Activated CD4-positive, alpha-beta T cell treated with anti-CD3 and anti-CD28 coated beads for 48 hours (primary cell): ENCODE data around the gene NPC1L1.
"Not testable (repeated sequence)": the region's sequence is repeated elsewhere in the genome, so short reads cannot be mapped to it uniquely, and the experiment has no call there.

Experiments used
- DNase-seq: peaks from one replicate; pipeline ENCODE4 v3.0.0-alpha.2; 2020

Gene NPC1L1

DNA sequence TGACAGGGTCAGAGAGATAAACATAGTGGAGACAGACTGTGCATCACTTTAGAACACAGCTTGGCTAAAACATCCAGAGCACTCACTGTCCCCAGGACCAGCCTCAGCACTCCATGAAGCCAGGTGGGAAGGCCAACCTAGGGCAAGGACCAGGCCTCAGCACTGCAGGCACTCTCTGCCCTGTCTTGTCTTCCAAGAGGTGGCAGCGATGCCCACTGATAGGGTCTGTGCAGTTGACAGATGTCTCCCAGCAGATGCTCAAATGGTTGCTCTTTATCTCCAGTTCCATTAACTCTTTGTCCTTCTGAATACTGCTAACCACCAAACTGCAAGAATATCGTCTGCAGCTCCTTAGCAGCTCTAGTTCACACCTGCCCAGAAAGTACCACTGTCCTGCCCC is 23.5 kb upstream of the NPC1L1 start:
- DNase-seq: no peak

DNA sequence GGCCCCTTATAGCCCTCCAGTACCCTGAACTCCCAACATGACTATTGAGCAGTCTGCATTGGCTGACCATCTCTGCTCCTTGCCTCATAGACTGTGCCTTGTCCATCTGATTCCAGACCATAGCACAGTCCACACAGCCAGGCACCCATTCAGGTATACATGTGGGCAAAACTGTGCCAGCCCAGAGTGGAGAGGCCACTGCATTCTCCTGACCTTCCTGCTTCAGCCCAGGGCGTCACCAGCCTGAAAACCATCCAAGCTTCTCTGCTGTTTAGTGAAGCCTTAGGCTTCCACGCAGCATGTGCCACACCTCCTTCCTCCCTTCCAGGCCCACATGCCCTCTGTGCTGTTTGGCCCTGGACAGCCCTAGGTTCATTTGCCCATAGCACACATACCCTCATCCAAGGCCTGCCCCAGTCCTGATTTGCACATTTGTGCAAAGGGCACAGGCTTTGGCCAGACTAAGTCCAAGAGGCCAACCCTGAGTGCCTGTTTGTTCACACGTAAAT is 22.1 kb upstream of the NPC1L1 start:
- DNase-seq: no peak

DNA sequence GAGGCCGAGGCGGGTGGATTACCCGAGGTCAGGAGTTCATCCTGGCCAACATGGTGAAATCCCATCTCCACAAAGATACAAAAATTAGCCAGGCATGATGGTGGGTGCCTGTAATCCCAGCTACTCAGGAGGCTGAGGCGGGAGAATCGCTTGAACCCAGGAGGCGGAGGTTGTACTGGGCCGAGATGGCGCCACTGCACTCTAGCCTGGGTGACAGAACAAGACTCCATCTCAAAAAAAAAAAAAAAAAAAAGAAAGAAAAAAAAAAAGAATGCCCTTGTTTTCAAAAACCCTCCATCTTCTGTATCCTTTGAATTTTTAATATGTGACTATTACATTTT is 21.5 kb upstream of the NPC1L1 start:
- DNase-seq: not testable (repeated sequence)

DNA sequence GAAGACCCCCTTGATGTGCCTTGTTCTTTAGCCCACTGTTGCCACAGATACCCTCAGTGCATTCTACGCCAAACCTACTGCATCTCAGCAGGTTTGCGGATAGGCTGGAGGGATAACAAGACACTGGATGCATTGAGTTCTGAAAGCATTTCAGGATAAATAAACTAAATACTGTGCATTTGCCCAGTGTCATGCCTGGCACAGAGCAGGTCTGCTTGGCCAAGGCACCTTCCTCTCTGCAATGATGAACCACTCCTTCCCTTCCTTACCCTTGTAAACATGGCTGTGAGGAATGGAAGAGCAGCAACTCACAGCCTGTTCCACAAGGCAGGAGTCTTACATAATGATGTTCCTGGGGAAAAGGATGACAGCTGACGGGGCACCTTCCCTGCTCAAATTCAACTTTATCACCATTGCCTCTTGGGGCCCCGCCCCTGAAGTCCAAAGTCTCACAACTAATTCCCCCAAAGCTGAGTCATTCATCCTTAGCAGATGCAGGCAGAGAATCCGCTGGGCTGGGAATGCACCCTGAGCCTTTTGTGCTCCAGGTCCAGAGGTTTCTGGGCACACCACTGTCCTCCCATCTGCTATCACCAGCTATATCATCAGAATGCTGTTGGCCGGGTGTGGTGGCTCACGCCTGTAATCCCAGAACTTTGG is 21.0 kb upstream of the NPC1L1 start:
- no peak for DNase-seq

DNA sequence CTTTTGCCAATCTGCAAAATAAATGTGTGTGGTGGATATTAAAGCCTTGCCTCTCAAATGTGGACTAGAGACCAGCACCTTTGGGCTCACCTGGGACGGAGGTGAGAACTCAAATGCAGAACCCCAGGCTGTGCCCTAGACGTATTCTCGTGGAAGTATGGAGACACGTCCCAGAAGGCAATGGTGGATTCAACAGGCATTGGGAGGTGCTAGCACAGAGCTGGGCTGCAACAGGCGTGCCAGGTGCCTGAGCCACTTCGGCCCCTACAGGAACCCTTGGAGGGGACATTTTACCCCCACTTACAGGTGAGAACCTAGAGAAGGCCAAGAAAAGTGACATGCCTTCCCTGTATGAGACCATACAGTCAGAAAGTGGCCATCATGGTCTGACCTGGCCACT is 20.4 kb upstream of the NPC1L1 start:
- DNase-seq: no peak

DNA sequence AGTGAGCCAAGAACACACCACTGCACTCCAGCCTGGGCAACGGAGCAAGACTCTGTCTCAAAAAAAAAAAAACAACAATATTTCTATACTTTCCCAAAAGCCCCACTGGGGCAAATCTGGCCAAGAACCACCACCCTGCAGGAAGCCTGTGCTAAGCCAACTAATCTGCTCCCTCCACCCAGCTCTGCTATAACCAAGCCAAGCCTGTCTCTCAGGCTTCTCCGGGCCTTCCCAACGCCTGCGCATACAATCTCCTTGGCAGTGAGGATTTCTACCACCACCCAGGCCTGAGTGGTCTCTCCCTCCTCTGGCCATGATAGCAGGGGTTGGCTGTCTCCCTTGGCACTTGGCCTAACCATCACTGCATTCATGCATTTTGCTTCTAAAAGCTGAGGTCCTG is 18.4 kb upstream of the NPC1L1 start:
- no peak for DNase-seq

DNA sequence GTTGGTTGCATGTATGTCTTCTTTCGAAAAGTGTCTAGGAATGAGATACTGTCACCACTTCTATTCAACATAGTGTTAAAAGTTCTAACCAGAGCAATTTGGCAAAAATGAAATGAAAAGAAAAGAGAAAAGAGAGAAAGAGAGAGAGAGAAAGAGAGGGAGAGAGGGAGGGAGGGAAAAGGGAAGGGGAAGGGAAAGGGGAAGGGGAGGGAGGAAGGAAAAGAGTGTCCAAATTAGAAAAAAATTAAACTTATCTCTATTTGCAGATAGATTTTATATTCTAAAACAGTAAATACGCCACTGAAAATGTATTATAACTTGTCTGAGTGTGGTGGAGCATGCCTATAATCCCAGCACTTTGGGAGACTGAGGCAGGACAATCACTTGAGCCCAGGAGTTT is 16.4 kb upstream of the NPC1L1 start:
- no peak for DNase-seq

DNA sequence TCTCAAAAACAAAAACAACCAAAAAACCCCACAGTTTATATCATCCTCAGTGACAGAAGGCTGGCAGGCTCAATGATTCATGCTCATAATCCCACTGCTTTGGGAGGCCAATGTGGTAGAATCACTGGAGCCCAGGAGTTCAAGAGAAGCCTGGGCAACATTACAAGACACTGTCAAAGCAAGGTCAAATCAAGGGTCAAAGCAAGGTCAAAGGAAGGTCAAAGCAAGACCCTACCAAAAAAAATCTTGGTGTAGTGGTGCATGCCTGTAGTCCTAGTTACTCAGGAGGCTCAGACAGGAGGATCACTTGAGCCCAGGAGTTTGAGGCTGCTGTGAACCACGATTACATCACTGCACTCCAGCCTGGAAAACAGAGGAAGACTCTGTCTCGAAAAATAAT is 14.2 kb upstream of the NPC1L1 start:
- no peak for DNase-seq

DNA sequence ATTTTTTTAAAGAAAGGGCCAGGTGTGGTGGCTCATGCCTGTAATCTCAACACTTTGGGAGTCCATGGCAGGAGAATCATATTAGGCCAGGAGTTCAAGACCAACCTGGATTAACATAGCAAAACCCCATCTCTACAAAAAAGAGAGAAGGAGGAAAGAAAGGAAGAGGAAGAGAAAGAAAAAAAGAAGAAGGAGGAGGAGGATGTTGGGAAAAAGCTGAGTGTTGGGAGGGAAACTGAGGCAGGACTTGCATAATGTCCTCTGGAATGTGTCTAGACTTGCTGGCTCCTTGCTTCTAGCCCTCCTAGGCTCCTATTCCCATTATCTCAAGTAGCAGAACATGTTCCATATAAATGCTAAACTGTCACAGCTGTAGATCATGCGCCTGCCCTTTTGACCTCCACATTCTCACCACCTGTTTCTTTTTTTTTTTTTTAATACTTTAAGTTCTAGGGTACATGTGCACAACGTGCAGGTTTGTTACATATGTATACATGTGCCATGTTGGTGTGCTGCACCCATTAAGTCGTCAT is 11.4 kb upstream of the NPC1L1 start:
- DNase-seq: not testable (repeated sequence)

DNA sequence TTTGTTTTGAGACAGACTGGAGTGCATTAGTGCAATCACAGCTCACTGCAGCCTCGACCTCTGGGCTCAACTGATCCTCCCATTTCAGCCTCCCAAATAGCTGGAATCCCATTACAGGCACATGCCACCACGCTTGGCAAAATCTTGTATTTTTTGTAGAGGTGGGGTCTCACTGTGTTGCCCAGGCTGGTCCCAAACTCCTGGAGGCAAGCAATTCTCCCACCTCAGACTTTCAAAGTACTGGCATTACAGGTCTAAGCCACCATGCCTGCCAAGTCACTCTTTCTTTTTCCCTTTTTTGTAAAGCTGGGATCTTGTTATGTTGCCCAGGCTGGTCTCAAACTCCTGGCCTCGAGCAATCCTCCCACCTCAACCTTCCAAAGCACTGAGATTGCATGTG is 8.3 kb upstream of the NPC1L1 start:
- no peak for DNase-seq

DNA sequence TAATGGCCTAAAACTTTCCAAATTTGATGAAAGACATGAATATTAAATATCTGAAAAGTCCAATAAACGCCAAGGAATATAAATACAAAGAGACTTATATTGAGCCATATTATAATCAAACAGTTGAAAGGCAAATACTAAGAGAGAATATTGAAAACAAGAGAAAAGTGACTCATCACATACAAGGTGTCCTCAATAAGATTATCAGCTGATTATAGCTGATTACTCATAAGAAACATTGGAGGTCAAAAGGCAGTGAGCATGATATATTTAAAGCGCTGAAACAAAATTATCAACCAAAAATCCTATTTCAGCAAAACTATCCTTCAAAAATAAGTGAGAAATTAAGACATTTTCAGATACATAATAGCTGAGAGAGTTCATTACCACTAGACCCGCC is 7.8 kb upstream of the NPC1L1 start:
- no peak for DNase-seq

DNA sequence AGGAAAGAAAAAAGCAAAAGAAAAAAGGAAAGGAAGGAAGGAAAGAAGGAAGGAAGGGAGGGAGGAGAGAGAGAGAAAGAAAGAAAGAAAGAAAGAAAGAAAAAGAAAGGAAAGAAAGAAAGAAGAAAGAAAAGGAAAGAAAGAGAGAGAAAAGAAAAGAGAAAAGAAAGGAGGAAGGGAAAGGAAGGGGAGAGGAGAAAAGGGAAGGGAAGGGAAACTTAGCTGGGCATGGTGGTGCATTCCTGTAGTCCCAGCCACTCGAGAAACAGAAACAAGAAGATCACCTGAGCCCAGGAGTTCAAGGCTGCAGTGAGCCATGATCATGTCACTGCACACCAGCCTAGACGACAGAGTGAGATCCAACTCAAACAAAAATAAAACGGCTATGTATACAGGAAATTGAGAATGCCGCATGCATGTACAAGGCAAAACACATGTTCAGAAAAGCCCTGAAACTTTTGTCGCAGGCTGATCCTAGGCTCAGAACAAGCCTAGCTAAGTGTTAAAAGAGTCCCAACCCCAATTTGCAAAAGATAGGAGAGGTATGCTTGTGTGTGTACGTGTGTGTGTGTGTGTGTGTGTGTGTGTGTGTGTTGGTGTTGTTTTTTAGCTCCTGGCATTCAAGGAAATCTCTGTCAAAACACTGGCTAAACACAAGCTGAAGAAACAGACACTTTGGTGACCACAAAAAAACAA is 6.6 kb upstream of the NPC1L1 start:
- no peak for DNase-seq

DNA sequence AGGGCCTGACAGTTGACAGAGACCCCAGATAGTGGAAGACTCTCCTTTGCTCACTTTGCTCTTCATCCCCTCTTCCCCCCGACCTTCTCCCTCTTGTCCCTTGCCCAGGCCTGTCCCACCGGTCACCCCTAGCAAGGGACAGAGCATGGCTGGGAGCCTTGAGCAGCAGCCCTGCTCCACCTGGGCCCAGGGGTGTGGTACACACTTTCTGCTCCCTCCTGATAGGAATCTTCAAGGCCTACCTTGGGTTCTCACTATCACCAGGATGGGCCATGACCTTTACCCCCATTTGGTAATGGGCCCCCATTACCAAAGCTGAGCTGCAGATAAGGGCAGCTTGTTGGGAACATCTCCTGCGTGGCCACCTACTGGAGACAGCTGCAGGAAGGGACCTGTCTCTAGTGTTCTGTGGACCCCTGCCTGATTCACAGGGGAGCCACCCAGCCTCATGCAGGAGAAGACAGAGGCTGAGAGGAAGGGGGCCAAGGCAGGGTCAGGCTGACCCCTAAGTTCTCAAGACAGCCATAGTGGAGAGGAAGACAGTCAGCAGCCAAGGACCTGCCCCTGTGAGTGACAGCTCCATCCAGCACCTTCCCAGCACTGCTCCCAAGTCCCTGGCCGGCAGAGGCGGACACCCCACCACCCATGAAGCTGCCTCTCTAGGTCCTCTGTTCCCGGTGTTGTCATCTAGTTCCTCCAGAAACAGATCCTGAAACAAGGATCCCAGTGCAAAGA is 913 bp upstream of the NPC1L1 start:
- DNase-seq: no peak

DNA sequence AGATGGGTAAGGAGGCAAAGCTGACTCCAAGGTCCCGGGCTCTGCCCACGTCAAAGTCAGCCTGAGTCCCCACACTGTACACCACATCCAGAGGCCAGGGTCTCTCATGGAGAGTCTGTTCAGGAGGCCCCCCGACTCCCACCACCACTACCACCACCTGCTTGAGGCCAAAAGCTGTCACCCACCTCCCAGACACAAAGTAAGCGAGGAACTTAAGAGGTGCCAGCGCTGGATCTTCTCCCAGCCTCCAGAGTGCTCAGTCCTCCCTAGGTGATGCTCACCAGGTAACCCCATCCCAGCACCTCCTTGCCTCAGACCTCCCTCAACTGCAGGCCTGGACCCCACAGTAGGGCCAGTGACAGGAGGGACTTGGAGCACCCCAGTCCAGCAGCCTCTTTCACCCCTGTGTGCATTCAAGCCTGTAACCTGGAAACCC is 520 bp downstream of the NPC1L1 start:
- DNase-seq: no peak

DNA sequence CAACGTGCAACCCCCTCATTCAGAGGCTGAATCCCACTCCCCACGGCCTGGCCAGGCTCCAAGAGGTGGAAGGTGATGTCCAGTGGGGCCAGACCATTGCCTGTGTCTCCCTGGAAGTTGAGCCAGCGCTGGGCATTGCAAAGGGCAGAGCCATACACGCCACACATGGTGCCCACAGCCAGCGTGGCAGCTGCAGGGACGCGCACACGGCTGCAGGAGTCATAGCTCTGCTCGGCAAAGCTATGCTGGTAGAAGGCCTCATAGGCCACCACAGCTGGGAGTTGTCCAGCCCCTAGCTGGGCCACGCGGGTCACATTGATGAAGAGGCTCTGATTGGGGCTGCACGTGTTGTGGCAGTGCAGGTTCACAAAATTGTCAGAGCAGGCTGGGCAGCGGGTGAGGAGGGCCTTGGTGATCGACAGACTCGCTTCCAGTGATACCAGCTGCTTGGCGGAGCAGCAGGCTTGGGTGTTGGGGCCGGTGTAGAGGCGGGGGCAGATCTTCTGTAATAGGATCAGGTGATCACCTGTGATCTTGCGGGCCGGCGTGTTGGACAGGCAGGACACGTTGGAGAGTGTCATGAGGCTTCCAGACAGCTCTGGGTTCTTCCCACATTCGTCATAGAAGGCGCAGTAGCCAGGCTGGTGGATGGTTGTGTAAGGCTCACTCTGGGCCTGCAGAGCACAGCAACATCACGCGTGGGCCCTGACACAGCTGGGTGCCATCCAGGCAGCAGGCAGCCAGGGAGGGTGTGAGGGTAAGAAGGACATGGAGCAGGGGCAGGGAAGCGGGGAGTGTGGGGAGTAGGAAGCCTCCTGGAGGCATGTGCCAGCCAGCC is 1.2 kb downstream of the NPC1L1 start:
- no peak for DNase-seq

DNA sequence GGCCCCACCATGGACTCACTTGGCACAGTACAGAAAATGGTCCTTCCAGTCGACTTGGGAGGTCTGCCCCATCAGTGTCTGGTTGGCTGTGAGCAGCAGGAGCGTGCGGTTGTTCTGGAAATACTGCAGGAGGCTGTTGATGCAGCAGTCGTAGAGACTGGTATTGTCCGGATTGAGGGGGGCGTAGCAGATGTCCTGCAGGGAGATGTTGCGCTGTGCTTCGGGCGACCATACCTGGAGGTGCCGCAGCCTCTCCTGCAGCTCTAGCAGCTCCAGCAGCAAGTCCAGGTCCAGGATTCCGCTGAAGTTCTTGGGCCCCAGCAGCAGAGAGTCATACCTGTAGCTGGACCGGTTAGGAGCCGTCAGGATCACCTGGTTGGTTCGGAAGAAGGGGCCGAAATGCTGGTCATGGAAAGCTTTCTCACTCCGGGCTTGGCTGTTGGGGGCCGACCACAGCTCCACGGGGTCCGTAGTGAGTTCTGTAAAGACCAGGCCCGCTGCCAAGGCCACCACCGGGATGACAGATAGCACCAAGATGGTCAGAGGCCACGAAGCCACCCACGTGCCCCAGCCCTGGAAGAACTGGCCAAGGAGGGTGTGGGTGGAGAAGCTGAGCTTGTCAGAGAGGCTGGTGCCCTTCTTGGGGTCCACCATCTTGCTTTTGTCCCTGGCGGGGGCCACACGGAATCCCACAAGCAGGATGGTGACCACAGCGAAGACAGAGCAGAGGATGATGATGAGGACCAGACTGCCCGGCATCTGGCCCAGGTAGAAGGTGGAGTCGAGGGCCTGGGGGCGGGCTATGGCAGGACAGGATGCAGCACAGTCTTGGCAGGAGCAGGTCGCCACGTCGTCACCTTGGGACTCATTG is 2.1 kb downstream of the NPC1L1 start:
- no peak for DNase-seq

DNA sequence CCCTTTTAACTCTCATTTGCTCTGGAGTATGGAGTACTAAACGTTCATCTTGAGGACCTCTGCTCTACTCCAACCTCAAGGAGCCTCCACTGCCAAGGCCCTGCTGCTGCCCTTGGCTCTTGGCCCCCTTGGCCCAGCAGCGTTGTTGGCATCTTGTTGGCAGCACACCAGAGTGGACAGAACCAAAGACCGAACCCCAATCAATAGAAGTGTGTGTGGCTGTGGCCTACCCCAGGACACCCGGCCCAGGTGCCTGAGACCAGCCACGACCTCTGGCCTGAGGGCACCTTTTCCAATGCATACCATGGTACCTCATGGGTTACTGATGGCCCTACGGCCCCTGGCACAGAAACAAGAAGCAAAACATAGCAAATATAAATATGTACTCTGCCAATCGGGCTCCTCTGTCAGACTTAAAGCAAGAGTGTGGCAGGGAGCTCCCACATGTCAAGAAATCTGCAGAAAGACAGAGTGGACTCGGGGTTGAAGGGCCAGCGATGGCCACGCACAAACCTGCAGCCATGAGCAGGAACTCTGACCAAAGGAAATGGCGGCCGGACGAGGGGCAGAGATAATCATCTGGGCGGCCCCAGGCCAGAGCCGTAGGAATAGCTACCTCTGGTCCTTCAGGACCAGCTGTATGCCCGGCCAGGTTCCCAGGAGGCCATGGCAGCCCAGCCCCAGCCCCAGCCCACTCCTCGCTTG is 2.9 kb downstream of the NPC1L1 start:
- DNase-seq: no peak

DNA sequence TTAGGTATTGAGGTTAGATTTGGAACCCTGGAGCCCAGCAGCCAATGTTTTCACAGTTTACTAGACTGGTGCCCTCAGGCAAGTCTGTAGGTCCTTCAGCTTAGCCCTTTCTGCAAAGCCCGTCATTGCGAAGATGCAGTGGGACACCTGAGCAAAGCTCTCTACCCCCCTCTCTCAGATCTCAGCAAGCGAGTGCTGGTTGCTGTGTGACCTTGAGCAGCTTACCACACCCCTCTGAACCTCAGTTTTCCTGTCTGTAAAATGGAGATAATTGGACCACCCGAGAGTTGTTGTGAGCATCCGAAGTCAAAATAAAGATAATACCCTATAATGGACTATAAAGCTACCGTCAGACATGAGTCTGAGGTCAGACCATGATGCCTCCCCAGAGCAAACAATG is 3.7 kb downstream of the NPC1L1 start:
- no peak for DNase-seq

DNA sequence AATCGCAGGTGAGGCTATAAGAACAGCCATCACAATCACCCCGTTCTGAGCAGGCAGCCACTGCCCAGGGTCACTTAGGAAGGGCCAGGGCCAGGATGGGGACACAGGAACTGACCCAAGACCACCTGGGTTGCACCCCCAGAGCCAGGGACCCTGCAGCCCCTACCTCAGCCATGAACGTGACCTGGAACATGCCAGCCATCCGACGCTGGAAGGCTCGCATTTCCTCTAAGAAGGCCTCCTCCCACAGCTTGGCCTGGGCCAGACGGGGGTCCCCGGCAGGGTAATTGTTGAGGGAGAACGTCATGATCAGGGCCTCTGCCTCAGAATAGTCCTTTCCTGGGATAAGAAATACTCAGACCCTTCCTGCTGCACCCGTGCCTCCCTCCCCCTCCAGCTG is 5.0 kb downstream of the NPC1L1 start:
- no peak for DNase-seq

DNA sequence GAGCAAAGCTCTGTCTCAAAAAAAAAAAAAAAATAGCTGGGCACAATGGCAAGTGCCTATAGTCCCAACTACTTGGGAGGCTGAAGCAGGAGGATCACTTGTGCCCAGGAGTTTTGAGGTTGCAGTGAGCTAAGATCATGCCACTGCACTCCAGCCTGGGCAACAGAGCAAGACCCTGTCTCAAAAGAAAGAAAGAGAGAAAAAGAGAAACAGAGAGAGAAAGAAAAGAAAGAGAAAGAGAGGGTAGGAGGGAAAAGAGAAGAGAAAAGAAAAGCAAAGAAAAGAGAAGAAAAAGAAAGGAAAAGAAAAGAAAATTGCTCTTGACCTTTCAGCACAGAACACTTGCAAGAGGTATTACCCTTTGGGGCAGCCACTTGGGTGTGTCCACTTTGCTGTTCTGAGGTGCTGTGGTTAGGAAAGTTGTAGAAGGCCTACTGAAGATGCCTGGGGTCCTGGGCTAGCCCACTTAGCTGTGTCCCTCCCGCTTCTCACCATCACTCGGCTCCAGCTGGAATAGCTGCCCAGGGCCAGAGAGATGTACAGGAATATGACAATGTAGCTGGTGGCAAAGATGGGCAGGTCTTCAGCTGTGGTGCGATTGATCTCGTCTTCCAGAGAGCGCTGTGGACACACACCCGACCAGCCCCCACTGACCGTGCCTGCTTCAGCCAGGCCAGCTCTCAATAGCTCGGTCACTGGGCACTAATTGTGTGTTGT is 5.6 kb downstream of the NPC1L1 start:
- no peak for DNase-seq

DNA sequence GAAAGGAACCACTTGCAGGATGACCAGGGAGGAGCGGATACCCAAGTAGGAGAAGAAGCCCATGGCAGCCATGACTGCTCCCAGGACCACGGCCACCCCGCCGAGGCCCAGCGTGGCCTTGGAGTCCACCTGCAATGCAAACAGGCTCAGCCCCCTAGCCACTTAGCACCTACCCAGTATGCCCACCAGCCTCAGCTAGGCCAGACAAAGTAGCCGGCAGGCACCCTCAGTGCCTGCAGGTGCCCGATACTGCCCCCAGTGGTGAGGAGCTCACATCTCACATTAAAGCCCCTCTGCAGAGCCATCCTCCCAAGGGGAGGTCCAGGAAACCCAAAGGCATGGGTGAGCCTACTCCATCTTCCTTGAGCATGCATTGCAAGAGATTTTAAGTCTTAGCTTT is 6.6 kb downstream of the NPC1L1 start:
- peak; percentile 75 for DNase-seq
